Measurements from ENCODE around the gene ROBO3.
A peak's percentile ranks its signal among the peaks of the same experiment; 100 is the strongest.

Gene ROBO3, protein sequence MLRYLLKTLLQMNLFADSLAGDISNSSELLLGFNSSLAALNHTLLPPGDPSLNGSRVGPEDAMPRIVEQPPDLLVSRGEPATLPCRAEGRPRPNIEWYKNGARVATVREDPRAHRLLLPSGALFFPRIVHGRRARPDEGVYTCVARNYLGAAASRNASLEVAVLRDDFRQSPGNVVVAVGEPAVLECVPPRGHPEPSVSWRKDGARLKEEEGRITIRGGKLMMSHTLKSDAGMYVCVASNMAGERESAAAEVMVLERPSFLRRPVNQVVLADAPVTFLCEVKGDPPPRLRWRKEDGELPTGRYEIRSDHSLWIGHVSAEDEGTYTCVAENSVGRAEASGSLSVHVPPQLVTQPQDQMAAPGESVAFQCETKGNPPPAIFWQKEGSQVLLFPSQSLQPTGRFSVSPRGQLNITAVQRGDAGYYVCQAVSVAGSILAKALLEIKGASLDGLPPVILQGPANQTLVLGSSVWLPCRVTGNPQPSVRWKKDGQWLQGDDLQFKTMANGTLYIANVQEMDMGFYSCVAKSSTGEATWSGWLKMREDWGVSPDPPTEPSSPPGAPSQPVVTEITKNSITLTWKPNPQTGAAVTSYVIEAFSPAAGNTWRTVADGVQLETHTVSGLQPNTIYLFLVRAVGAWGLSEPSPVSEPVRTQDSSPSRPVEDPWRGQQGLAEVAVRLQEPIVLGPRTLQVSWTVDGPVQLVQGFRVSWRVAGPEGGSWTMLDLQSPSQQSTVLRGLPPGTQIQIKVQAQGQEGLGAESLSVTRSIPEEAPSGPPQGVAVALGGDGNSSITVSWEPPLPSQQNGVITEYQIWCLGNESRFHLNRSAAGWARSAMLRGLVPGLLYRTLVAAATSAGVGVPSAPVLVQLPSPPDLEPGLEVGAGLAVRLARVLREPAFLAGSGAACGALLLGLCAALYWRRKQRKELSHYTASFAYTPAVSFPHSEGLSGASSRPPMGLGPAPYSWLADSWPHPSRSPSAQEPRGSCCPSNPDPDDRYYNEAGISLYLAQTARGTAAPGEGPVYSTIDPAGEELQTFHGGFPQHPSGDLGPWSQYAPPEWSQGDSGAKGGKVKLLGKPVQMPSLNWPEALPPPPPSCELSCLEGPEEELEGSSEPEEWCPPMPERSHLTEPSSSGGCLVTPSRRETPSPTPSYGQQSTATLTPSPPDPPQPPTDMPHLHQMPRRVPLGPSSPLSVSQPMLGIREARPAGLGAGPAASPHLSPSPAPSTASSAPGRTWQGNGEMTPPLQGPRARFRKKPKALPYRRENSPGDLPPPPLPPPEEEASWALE (N-terminal part only)

GRCh38 chr11:124865181-124865901 lies at the start of gene ROBO3:
TSS of gene ROBO3 (plus strand) at chr11:124865432. CDS start at chr11:124865578, 146 bp downstream.
- no peak for DNase-seq (ENCODE audit: low spot score)

GRCh38 chr11:124817036-124817435 lies 48.2 kb upstream of the ROBO3 start:
- no peak for DNase-seq (ENCODE audit: low spot score)

DNA sequence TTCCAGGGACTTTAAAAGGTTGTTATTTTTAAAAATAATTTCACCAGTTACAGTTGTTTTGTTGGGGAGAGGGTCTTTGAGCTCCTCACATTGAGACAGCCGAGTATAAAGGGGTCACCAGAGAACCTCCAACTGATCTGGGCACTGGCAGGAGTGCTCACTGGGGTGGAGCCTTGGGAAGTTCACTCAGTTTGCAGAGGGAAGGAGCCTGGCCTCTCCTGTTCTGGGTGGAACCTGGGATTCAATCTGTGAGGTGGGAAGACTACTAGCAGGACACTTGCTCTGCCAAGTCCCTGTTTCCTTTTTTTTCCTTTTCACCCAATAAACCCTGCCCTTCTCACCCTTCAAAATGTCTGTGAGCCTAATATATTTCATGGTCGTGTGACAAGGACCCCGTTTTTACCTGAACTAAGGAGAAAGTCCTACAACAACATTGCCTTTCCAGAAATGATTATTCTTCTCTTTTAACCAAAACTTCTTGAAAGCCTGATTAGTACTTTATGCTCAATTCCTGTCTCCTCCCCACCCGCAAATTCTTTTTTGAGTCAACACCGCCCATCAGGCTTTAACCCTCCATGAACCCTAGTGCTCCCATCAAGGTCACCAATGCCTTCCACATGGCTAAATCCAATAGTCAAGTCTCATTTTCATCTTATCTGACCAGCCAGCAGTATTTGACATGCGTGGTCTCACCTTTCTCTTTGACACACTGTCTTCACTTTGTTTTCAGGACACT lies 43.1 kb upstream of the ROBO3 start:
- DNase-seq (ENCODE audit: low spot score), result no peak

DNA sequence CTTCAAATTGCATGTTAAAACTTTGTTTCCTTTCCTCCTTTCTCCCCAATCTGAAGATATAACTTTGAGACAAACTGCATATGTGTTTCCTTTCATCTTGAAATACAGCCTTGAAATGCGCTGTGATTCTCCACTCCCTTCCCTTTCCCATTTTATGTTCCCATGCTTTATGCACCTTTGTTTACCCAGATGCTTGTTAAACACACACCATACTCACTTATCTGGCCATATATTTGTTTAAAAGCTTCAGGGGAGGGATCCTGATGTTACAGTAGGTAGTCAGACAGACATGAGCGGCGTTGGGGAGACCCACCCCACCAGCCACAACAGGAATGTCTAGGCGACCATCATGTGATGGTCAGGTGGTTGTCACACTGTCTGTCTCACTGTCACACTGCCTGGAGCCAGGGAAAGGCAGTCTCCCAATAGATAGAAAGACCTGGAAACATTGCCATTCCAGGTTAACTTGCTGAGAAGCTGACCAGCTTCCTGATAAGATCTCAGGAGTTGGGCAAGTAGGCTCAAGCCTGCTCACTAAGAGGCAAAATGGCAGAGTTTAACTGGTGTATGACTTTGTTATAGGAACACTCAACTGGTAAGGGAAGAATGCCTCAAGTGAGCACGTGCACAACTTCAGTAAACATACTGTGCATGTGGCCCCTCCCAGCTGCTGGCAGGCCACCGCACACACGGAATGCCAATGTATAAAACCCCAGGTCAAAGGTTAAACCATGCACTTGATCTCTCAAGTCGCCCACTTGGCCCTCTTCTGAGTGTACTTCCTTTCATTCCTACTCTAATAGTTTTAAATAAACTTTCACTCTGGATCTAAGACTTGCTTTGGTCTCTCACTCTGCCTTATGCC lies 41.5 kb upstream of the ROBO3 start:
- no peak for DNase-seq (ENCODE audit: low spot score)

- no peak for DNase-seq (ENCODE audit: low spot score)
Measured at GRCh38 chr11:124825876-124826275, 39.4 kb upstream of the ROBO3 start.

GRCh38 chr11:124829986-124830385 lies 35.2 kb upstream of the ROBO3 start:
- no peak for DNase-seq (ENCODE audit: low spot score)

DNA sequence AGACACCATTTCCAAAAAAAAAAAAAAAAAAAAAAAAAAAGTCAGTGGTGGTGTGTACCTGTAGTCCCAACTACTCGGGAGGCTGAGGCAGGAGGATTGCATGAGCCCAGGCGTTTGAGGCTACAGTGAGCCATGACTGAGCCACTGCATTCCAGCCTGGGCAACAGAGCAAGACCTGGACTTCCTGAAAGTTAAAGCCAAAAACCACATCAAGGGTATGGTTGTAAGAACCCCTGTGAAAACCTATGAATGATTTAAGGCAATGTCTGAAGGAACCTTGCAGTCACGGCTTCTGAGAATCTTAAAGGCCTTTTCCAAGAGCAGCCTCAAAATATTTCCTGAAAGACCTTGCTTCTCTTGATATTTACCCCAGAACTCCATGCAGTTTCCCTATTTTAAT lies 34.5 kb upstream of the ROBO3 start:
- no peak for DNase-seq (ENCODE audit: low spot score)

GRCh38 chr11:124831897-124832296 lies 33.3 kb upstream of the ROBO3 start:
- DNase-seq (ENCODE audit: low spot score), result no peak

DNA sequence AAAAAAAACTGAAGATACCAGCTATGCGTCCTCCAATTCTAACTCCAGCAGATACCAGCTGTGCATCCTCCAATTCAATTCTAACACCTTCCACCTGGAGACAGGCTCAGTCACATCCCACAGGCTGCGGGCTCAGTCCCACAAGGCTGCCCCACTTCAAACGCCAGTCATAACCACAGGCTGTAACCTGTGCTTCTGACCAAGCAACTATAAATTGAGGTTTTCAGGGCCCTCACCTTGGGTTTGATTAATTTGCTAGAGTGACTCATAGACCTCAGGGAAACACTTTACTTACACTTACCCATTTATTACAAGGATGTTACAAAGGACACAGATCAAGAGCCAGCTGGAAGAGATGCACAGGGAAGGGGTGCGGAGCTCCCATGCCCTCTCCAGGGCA lies 32.7 kb upstream of the ROBO3 start:
- no peak for DNase-seq (ENCODE audit: low spot score)

DNA sequence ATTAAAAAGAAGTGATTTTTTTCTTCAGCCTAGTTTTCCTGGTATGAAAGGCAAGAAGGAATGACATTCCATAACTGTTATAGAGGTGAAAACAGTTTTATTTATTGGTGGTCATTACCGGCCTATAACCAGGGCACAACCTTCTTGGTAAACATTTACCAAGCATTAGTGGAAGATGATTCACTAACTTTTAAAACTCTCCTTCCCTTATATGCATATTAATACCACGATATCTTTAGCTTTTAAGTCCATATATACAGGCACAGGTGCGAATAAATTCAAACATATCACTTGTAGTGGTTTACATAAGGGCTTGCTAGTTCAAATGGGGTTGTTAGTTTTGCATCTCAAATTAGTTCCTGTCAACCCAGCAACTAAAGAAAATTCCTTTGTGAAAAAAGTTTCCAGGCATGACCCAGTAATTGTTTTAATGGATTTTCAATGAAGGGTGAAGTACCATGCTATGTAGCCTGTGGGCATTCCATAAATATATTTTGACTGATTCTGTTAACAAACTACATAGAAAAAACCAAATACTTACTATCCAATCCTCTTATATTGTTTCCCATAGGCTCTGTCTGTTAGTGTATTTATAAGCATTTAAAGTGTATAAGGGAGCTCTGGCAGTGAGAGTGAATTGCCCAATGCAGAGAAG lies 30.6 kb upstream of the ROBO3 start:
- no peak for DNase-seq (ENCODE audit: low spot score)

- DNase-seq (ENCODE audit: low spot score), result no peak
Measured at GRCh38 chr11:124835918-124836317, 29.3 kb upstream of the ROBO3 start.

DNA sequence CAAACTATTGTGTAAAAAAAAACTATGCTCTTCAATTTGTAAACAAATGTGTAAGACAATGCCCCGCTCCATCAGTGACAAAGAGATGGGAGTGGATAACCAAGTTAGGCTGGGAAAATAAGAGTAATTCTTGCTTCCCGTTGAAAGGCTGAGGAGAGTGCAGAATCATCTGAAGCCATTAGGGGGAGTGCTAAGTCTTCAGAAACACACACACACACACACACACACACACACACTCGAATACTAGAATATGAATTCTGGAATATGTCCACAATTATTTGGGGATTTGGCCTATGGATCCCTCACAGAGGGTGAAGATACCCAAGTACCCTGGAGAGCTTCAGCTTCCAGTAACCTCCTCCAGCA lies 27.8 kb upstream of the ROBO3 start:
- peak; percentile 79 for DNase-seq (ENCODE audit: low spot score)

GRCh38 chr11:124838805-124839127 lies 26.5 kb upstream of the ROBO3 start:
- no peak for DNase-seq (ENCODE audit: low spot score)

- no peak for DNase-seq (ENCODE audit: low spot score)
Measured at GRCh38 chr11:124839128-124839971, 25.9 kb upstream of the ROBO3 start.

DNA sequence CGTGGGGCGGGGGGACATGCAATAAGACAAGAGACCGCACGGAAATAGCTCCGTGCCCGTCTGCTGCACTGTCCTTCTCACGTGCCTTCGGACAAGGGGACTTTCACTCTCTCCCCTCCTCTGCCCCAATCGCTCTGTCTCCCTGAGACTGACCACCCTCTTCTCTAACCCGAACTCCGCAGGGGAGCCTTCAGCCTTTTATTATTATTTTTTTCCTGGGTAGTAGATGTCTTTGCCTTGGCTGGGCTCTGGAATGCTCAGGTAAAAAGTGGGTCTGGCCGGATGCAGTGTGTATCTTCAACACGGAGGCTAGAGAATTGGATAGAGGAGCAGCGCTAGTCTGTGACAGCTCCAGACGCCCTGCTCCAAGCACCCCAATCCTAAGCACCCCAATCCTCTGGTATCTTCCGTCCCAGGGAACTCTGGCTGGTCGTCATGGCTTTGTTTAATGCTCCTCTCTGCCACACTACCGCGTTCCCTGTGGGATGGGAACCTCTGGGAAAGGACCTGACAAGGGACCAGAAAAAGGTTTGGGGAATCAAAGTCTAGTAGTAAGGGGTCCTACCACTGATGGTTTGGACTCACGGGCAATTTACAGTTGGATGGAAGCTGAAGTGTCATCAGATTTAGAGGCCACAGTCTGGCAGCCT lies 25.1 kb upstream of the ROBO3 start:
- DNase-seq (ENCODE audit: low spot score), result no peak

DNA sequence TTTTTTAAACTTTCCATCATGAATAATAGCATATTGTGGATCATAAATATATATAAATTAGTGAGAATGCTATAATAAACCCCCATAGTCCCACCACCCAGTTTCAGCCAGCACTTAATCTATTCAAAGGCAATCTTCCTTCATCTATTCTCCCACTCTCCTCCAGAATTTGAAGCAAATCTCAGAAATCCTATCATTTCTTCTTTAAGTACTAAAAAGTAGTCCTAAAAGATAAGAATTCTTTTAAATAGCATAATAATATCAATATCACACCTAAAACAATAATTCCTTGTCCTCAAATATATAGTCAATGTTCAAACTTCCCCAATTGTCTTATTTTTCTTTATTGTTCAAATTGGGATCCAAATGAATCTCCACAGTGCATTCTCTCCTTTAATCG lies 24.6 kb upstream of the ROBO3 start:
- no peak for DNase-seq (ENCODE audit: low spot score)

GRCh38 chr11:124841201-124841600 lies 24.0 kb upstream of the ROBO3 start:
- no peak for DNase-seq (ENCODE audit: low spot score)

DNA sequence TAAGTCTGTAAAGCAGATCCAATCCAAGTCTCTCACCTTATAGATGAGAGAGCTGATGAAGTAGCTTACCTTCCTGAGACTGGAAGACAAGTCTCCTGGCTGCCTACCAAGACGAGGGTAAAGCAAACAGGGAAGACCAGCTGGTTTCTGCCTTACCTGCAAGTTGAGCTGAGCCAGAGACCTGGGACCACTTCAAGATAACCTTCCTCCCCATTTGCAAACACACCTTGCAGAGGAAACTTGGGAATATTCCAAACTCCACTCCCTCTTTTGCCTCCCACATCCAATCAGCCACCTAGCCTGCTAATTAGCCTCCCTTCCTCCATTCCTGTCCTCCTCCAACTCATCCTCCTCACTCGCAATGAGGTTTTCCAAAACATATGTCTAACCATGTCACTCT lies 23.4 kb upstream of the ROBO3 start:
- DNase-seq (ENCODE audit: low spot score), result no peak
